Epithelial cell of proximal tubule (primary cell): ENCODE data around the gene EXO1. TPM values are rescaled to one million over a fixed set of nuclear protein-coding genes. Genes with fewer than 3 reads are reported as not detected.
"Not testable (repeated sequence)": the region's sequence is repeated elsewhere in the genome, so short reads cannot be mapped to it uniquely, and the experiment has no call there.

Experiments
- DNase-seq: peaks from one replicate; pipeline ENCODE4 v3.0.0-alpha.2; 2011; ENCODE audit warnings: low read depth
- H3K4me3 ChIP-seq: 2 replicates; pipeline ENCODE4 v1.5.1; 2011; ENCODE audit warnings: low read depth, mild to moderate bottlenecking, low read length
- CTCF ChIP-seq: conservative IDR thresholded peaks from 2 replicates; pipeline ENCODE4 v1.5.1; 2012; ENCODE audit warnings: low read depth, mild to moderate bottlenecking, low read length
- total RNA-seq: library from RNA; depleted of rRNA; stranded (reverse); fragments of >200 nt; gene quantifications from 2 replicates; pipeline ENCODE4 v1.2.3, GENCODE V29; 2015

EXO1 gene
- total RNA-seq, 1 donor from 2014 or later: 13.4 TPM

- no peak overlapping the region for H3K4me3 ChIP-seq
- no peak for DNase-seq
- no peak for TF ChIP-seq CTCF
Observed at GRCh38 chr1:241842565-241842964, 5.4 kb upstream of the EXO1 start.

GRCh38 chr1:241844593-241844992, 3.4 kb upstream of the EXO1 start:
- DNase-seq: no peak
- no peak overlapping the region for H3K4me3 ChIP-seq
- TF ChIP-seq CTCF: no peak

GRCh38 chr1:241846375-241846774, 1.6 kb upstream of the EXO1 start:
- no peak for TF ChIP-seq CTCF
- no peak for DNase-seq
- no peak overlapping the region for H3K4me3 ChIP-seq

GRCh38 chr1:241846862-241847539, 1.0 kb upstream of the EXO1 start:
- peak overlapping the region; percentile 91 for H3K4me3 ChIP-seq
- DNase-seq: no peak
- TF ChIP-seq CTCF: no peak

- no peak for DNase-seq
- H3K4me3 ChIP-seq: peak overlapping the region; percentile 91
- no peak for TF ChIP-seq CTCF
Observed at GRCh38 chr1:241847540-241847795, 536 bp upstream of the EXO1 start.

- no peak for DNase-seq
- TF ChIP-seq CTCF: no peak
- peak overlapping the region; percentile 91 for H3K4me3 ChIP-seq
Observed at GRCh38 chr1:241848686-241849344, 811 bp downstream of the EXO1 start.

GRCh38 chr1:241849345-241849695, 1.3 kb downstream of the EXO1 start:
- no peak for TF ChIP-seq CTCF
- H3K4me3 ChIP-seq: no peak overlapping the region
- no peak for DNase-seq

- DNase-seq, H3K4me3 ChIP-seq: not testable (repeated sequence)
Observed at GRCh38 chr1:241855545-241856140, 7.6 kb downstream of the EXO1 start.
